ENCODE measurements around the gene CADM2.

- TF ChIP-seq POLR2A (IDR thresholded peaks at IDR 0.05) (no peak), POLR2AphosphoS5 (IDR thresholded peaks at IDR 0.05) (no peak)
- TF ChIP-seq, protein P1, sequence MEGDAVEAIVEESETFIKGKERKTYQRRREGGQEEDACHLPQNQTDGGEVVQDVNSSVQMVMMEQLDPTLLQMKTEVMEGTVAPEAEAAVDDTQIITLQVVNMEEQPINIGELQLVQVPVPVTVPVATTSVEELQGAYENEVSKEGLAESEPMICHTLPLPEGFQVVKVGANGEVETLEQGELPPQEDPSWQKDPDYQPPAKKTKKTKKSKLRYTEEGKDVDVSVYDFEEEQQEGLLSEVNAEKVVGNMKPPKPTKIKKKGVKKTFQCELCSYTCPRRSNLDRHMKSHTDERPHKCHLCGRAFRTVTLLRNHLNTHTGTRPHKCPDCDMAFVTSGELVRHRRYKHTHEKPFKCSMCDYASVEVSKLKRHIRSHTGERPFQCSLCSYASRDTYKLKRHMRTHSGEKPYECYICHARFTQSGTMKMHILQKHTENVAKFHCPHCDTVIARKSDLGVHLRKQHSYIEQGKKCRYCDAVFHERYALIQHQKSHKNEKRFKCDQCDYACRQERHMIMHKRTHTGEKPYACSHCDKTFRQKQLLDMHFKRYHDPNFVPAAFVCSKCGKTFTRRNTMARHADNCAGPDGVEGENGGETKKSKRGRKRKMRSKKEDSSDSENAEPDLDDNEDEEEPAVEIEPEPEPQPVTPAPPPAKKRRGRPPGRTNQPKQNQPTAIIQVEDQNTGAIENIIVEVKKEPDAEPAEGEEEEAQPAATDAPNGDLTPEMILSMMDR (IDR thresholded peaks at IDR 0.05): no peak
These were observed 613.0 kb downstream of the CADM2 start for GRCh38 chr3:85571835-85572234.

Data from prostate gland (tissue), 2 donors.